Ascending aorta (tissue), 2 donors: ENCODE data around the gene CLIP1. TPM values are rescaled to one million over a fixed set of nuclear protein-coding genes. Genes with fewer than 3 reads are reported as not detected.
"Not testable (repeated sequence)": the region's sequence is repeated elsewhere in the genome, so short reads cannot be mapped to it uniquely, and the experiment has no call there.

Experiments
- DNase-seq, 2 donors: peaks; one replicate each; pipeline ENCODE4 v3.0.0-alpha.2; 2019; ENCODE audit warnings: low spot score in 2 of 2
- H3K27ac ChIP-seq, 2 donors: fragments of 200-600 bp; sonication (generic); one replicate each; pipeline ENCODE4 v1.5.1; 2016 to 2017; ENCODE audit warnings: mild to moderate bottlenecking in 1 of 2
- H3K27me3 ChIP-seq: fragments of 200-600 bp; sonication (generic); one replicate; pipeline ENCODE4 v1.5.1; 2017
- H3K36me3 ChIP-seq, 2 donors: fragments of 200-600 bp; sonication (generic); one replicate each; pipeline ENCODE4 v1.5.1; 2016
- H3K4me1 ChIP-seq, 2 donors: fragments of 200-600 bp; sonication (generic); one replicate each; pipeline ENCODE4 v1.5.1; 2016 to 2017; ENCODE audit warnings: mild to moderate bottlenecking in 1 of 2
- H3K4me3 ChIP-seq, 2 donors: fragments of 200-600 bp; sonication (generic); one replicate each; pipeline ENCODE4 v1.5.1; 2016 to 2017; ENCODE audit warnings: mild to moderate bottlenecking in 1 of 2
- H3K9me3 ChIP-seq, 2 donors: fragments of 200-600 bp; sonication (generic); one replicate each; pipeline ENCODE4 v1.5.1; 2016
- CTCF ChIP-seq, 3 experiments: fragments of 200-600 bp in 2 of 3; fragments of 450-650 bp in 1 of 3; sonication (generic) in 2 of 3; IDR thresholded peaks; one replicate each; pipeline ENCODE4 v1.5.1; 2016 to 2019; ENCODE audit warnings: antibody characterized with exemption in 3 of 3, mild to moderate bottlenecking in 1 of 3, moderate library complexity in 1 of 3
- intact Hi-C: fragments of 100-400 bp; cut with DNase I; formaldehyde crosslinking; loops from one replicate; pipeline ENCODE4 v1.15.1; 2023
- total RNA-seq: library from RNA; depleted of rRNA; stranded (reverse); fragments of >200 nt; gene quantifications from one replicate; pipeline ENCODE4 v1.1.0, GENCODE V29; 2016

CLIP1 gene
- total RNA-seq, 1 donor from 2014 or later = 44.7 TPM

GRCh38 chr12:122454739-122455138, 32.3 kb upstream of the CLIP1 start:
- Histone ChIP-seq H3K4me3 (no peak overlapping the region), H3K4me1 (no peaks in the 10 kb centered on the region), H3K27ac (no peak overlapping the region), H3K36me3 (no peaks in the 10 kb centered on the region), H3K9me3 (no peaks in the 10 kb centered on the region), H3K27me3 (no peaks in the 10 kb centered on the region)
- no peak for TF ChIP-seq CTCF (IDR thresholded peaks at IDR 0.05)
- DNase-seq = no peak
- intact Hi-C loops = no loop called here

DNA sequence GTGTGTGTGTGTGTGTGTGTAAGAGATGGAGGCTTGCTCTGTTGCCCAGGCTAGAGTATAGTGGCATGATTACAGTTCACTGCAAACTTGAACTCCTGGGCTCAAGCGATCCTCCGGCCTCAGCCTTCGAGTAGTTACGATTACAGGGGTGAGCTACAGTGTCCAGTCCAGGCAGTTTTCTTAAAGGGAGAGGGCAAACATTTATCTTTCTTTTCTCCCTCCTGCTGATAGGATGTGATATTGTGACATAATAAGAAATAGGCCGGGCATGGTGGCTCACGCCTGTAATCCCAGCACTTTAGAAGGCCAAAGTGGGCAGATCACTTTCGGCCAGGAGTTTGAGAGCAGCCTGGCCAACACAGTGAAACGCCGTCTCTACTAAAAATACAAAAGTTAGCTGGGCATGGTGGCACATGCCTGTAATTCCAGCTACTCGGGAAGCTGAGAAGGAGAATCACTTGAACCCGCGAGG, 31.8 kb upstream of the CLIP1 start:
- no peaks in the 10 kb centered on the region for H3K9me3 ChIP-seq
- H3K4me1 ChIP-seq = no peaks in the 10 kb centered on the region
- H3K27me3 ChIP-seq = no peaks in the 10 kb centered on the region
- H3K27ac ChIP-seq = no peak overlapping the region
- intact Hi-C loops = no loop called here
- no peak for TF ChIP-seq CTCF (IDR thresholded peaks at IDR 0.05)
- no peaks in the 10 kb centered on the region for H3K36me3 ChIP-seq
- no peak overlapping the region for H3K4me3 ChIP-seq
- no peak for DNase-seq

GRCh38 chr12:122452701-122453285, 30.3 kb upstream of the CLIP1 start:
- no peak overlapping the region for H3K27ac ChIP-seq
- TF ChIP-seq CTCF (IDR thresholded peaks at IDR 0.05) = no peak
- H3K9me3 ChIP-seq = no peaks in the 10 kb centered on the region
- no peaks in the 10 kb centered on the region for H3K4me1 ChIP-seq
- DNase-seq = no peak
- H3K27me3 ChIP-seq = no peaks in the 10 kb centered on the region
- H3K36me3 ChIP-seq = no peaks in the 10 kb centered on the region
- intact Hi-C loops = no loop called here
- H3K4me3 ChIP-seq = no peak overlapping the region

- intact Hi-C loops = no loop called here
- no peak overlapping the region for H3K27ac ChIP-seq
- no peaks in the 10 kb centered on the region for H3K9me3 ChIP-seq
- no peak for TF ChIP-seq CTCF (IDR thresholded peaks at IDR 0.05)
- no peaks in the 10 kb centered on the region for H3K27me3 ChIP-seq
- H3K36me3 ChIP-seq = no peaks in the 10 kb centered on the region
- H3K4me1 ChIP-seq = no peaks in the 10 kb centered on the region
- H3K4me3 ChIP-seq = no peak overlapping the region
- no peak for DNase-seq
Measured at GRCh38 chr12:122449317-122449716, 26.8 kb upstream of the CLIP1 start.

GRCh38 chr12:122447825-122448224, 25.4 kb upstream of the CLIP1 start:
- H3K27me3 ChIP-seq, H3K36me3 ChIP-seq, H3K4me1 ChIP-seq, intact Hi-C loops, H3K27ac ChIP-seq, DNase-seq, H3K4me3 ChIP-seq, H3K9me3 ChIP-seq: not testable (repeated sequence)

- DNase-seq, H3K27me3 ChIP-seq, intact Hi-C loops, H3K9me3 ChIP-seq, H3K4me1 ChIP-seq, H3K36me3 ChIP-seq, H3K4me3 ChIP-seq, H3K27ac ChIP-seq: not testable (repeated sequence)
Measured at GRCh38 chr12:122446390-122446789, 23.9 kb upstream of the CLIP1 start.

GRCh38 chr12:122444071-122444470, 21.6 kb upstream of the CLIP1 start:
- intact Hi-C loops, H3K9me3 ChIP-seq, DNase-seq, H3K4me1 ChIP-seq, H3K36me3 ChIP-seq, H3K27ac ChIP-seq, H3K27me3 ChIP-seq, H3K4me3 ChIP-seq: not testable (repeated sequence)

- H3K4me1 ChIP-seq, intact Hi-C loops, H3K27me3 ChIP-seq, H3K9me3 ChIP-seq, H3K4me3 ChIP-seq, DNase-seq, H3K27ac ChIP-seq, H3K36me3 ChIP-seq: not testable (repeated sequence)
Measured at GRCh38 chr12:122438822-122439221, 16.4 kb upstream of the CLIP1 start.
